Right lobe of liver (tissue), 4 donors: ENCODE measurements around the gene TRIM2.

Experiments used
- CTCF ChIP-seq, 4 donors: fragments of 200-600 bp in 3 of 4; fragments of 450-650 bp in 1 of 4; IDR thresholded peaks; one replicate each; pipeline versions ENCODE4 v1.5.1 to v1.8.0; 2016 to 2022; ENCODE audit warnings: antibody characterized with exemption in 4 of 4, mild to moderate bottlenecking in 2 of 4
- POLR2A ChIP-seq: fragments of 450-650 bp; IDR thresholded peaks from one replicate; pipeline ENCODE4 v1.6.1; 2017; ENCODE audit warnings: antibody characterized with exemption, mild to moderate bottlenecking
- donor health status: DM: no; HTN: no; CAD: no.
- donor health status: DM: no; HTN: no; CAD: no.
- donor health status: DM: no; HTN: yes; CAD: no.

DNA sequence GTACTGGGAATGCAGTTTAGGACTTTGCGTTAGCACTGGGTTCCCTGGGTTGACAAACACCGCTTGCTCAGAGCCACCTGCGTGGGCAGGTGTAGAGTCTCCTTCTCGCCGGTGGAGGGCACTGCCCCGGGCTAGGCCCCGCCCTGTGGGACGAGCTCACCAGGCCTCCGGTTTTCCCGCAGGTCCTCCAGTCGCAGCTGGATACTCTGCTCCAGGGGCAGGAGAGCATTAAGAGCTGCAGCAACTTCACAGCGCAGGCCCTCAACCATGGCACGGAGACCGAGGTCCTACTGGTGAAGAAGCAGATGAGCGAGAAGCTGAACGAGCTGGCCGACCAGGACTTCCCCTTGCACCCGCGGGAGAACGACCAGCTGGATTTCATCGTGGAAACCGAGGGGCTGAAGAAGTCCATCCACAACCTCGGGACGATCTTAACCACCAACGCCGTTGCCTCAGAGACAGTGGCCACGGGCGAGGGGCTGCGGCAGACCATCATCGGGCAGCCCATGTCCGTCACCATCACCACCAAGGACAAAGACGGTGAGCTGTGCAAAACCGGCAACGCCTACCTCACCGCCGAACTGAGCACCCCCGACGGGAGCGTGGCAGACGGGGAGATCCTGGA is 91.0 kb downstream of the TRIM2 start:
- TF ChIP-seq CTCF (IDR thresholded peaks at IDR 0.05) (no peak), POLR2A (no peak)
